ENCODE data around the gene CNTNAP3.
"Not testable (repeated sequence)": the region's sequence is repeated elsewhere in the genome, so short reads cannot be mapped to it uniquely, and the experiment has no call there.

DNA sequence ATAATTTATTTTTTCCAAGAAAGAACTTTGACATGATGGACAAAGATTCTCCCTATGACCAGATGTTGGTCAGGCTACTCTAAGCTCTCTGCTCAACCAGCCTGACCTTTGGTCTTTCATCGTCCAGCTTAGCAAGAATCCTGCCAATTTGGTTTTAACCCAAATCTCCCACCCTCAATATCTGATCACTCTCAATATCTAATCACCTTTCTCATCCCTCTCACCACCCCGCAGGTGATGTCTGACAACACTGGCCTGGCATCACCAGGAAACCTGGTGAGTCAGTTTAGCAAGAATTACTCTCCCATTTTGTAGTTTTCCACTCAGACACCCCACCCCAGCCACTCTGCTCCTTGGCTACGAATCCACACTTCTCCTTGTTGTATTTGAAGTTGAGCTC, 207.9 kb downstream of the CNTNAP3 start:
- TF ChIP-seq TEAD4 (CRISPR knock-in tag; IDR thresholded peaks at IDR 0.05); SP1 (CRISPR knock-in tag; conservative IDR thresholded peaks at IDR 0.05); CBFB (CRISPR knock-in tag; IDR thresholded peaks at IDR 0.05; ENCODE audit: low read depth); MAX (CRISPR knock-in tag; IDR thresholded peaks at IDR 0.05); PRDM15 (CRISPR knock-in tag; IDR thresholded peaks at IDR 0.05); PREB (CRISPR knock-in tag; IDR thresholded peaks at IDR 0.05; ENCODE audit: borderline replicate concordance); E2F4 (CRISPR knock-in tag; IDR thresholded peaks at IDR 0.05; ENCODE audit: borderline replicate concordance, low read depth); FOXK1 (CRISPR knock-in tag; IDR thresholded peaks at IDR 0.05); EMX1 (CRISPR knock-in tag; IDR thresholded peaks at IDR 0.05): not testable (repeated sequence)
- TF ChIP-seq, protein P1, sequence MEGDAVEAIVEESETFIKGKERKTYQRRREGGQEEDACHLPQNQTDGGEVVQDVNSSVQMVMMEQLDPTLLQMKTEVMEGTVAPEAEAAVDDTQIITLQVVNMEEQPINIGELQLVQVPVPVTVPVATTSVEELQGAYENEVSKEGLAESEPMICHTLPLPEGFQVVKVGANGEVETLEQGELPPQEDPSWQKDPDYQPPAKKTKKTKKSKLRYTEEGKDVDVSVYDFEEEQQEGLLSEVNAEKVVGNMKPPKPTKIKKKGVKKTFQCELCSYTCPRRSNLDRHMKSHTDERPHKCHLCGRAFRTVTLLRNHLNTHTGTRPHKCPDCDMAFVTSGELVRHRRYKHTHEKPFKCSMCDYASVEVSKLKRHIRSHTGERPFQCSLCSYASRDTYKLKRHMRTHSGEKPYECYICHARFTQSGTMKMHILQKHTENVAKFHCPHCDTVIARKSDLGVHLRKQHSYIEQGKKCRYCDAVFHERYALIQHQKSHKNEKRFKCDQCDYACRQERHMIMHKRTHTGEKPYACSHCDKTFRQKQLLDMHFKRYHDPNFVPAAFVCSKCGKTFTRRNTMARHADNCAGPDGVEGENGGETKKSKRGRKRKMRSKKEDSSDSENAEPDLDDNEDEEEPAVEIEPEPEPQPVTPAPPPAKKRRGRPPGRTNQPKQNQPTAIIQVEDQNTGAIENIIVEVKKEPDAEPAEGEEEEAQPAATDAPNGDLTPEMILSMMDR (IDR thresholded peaks at IDR 0.05), result not testable (repeated sequence)
- TF ChIP-seq, protein P2, sequence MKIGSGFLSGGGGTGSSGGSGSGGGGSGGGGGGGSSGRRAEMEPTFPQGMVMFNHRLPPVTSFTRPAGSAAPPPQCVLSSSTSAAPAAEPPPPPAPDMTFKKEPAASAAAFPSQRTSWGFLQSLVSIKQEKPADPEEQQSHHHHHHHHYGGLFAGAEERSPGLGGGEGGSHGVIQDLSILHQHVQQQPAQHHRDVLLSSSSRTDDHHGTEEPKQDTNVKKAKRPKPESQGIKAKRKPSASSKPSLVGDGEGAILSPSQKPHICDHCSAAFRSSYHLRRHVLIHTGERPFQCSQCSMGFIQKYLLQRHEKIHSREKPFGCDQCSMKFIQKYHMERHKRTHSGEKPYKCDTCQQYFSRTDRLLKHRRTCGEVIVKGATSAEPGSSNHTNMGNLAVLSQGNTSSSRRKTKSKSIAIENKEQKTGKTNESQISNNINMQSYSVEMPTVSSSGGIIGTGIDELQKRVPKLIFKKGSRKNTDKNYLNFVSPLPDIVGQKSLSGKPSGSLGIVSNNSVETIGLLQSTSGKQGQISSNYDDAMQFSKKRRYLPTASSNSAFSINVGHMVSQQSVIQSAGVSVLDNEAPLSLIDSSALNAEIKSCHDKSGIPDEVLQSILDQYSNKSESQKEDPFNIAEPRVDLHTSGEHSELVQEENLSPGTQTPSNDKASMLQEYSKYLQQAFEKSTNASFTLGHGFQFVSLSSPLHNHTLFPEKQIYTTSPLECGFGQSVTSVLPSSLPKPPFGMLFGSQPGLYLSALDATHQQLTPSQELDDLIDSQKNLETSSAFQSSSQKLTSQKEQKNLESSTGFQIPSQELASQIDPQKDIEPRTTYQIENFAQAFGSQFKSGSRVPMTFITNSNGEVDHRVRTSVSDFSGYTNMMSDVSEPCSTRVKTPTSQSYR (CRISPR knock-in tag; IDR thresholded peaks at IDR 0.05), result not testable (repeated sequence)
- TF ChIP-seq, protein P3, sequence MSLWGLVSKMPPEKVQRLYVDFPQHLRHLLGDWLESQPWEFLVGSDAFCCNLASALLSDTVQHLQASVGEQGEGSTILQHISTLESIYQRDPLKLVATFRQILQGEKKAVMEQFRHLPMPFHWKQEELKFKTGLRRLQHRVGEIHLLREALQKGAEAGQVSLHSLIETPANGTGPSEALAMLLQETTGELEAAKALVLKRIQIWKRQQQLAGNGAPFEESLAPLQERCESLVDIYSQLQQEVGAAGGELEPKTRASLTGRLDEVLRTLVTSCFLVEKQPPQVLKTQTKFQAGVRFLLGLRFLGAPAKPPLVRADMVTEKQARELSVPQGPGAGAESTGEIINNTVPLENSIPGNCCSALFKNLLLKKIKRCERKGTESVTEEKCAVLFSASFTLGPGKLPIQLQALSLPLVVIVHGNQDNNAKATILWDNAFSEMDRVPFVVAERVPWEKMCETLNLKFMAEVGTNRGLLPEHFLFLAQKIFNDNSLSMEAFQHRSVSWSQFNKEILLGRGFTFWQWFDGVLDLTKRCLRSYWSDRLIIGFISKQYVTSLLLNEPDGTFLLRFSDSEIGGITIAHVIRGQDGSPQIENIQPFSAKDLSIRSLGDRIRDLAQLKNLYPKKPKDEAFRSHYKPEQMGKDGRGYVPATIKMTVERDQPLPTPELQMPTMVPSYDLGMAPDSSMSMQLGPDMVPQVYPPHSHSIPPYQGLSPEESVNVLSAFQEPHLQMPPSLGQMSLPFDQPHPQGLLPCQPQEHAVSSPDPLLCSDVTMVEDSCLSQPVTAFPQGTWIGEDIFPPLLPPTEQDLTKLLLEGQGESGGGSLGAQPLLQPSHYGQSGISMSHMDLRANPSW (CRISPR knock-in tag; conservative IDR thresholded peaks at IDR 0.05; ENCODE audit: low read depth), result not testable (repeated sequence)
- TF ChIP-seq, protein P4, sequence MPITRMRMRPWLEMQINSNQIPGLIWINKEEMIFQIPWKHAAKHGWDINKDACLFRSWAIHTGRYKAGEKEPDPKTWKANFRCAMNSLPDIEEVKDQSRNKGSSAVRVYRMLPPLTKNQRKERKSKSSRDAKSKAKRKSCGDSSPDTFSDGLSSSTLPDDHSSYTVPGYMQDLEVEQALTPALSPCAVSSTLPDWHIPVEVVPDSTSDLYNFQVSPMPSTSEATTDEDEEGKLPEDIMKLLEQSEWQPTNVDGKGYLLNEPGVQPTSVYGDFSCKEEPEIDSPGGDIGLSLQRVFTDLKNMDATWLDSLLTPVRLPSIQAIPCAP (CRISPR knock-in tag; IDR thresholded peaks at IDR 0.05), result not testable (repeated sequence)
